Transverse colon (tissue), 4 donors: ENCODE results near the gene MYO5B. TPM values are rescaled to one million over a fixed set of nuclear protein-coding genes. Genes with fewer than 3 reads are reported as not detected.

Experiments used
- DNase-seq: peaks from one replicate; pipeline ENCODE4 v3.0.0-alpha.2; 2019
- H3K27ac ChIP-seq, 4 donors: fragments of 200-600 bp; sonication (generic); 2 replicates each; pipeline ENCODE4 v1.5.1; 2016 to 2018; ENCODE audit warnings: inconsistent platforms in 4 of 4
- H3K27me3 ChIP-seq: fragments of 200-600 bp; sonication (generic); 2 replicates; pipeline ENCODE4 v1.5.1; 2017; ENCODE audit warnings: inconsistent platforms
- H3K36me3 ChIP-seq, 4 donors: fragments of 200-600 bp; sonication (generic); 2 replicates each; pipeline ENCODE4 v1.5.1; 2017 to 2019; ENCODE audit warnings: inconsistent platforms in 4 of 4
- H3K4me1 ChIP-seq, 4 donors: fragments of 200-600 bp; sonication (generic); 2 replicates each; pipeline ENCODE4 v1.5.1; 2017 to 2020; ENCODE audit warnings: inconsistent platforms in 4 of 4
- H3K4me3 ChIP-seq, 4 donors: fragments of 200-600 bp; sonication (generic); 1 replicate in 1 of 4; 2 replicates in 3 of 4; pipeline versions ENCODE4 v1.5.1 to v1.6.1; 2017 to 2019; ENCODE audit warnings: inconsistent platforms in 4 of 4
- H3K9me3 ChIP-seq, 2 donors: fragments of 200-600 bp; sonication (generic); 2 replicates each; pipeline ENCODE4 v1.5.1; 2017 to 2019; ENCODE audit warnings: inconsistent platforms in 2 of 2
- EP300 ChIP-seq: sonication (generic); formaldehyde crosslinking; IDR thresholded peaks from one replicate; pipeline ENCODE4 v1.6.1; 2017; ENCODE audit warnings: antibody characterized with exemption, low read depth
- POLR2A ChIP-seq: fragments of 450-650 bp; IDR thresholded peaks from one replicate; pipeline ENCODE4 v1.6.1; 2016; ENCODE audit warnings: antibody characterized with exemption, mild to moderate bottlenecking, moderate library complexity
- POLR2AphosphoS5 ChIP-seq, 3 donors: sonication (generic); formaldehyde crosslinking; IDR thresholded peaks; one replicate each; pipeline ENCODE4 v1.6.1; 2016; ENCODE audit warnings: antibody characterized with exemption in 3 of 3
- WGBS, 2 donors: methylation state at CpG; one replicate each; pipeline ENCODE4 v1.1.5; 2018; ENCODE audit warnings: low coverage in 1 of 2; 5-methylcytosine and 5-hydroxymethylcytosine counted together
- in situ Hi-C, 4 donors: fragments of 200-750 bp; cut with MboI; loops; one replicate each; pipeline versions ENCODE4 v1.15.0 to v1.15.1; 2017; ENCODE audit warnings: low sequenced_read_pairs in 3 of 4, low pct_ligation_motif_present in 1 of 4, low pct_unique_long_range_greater_than_20kb in 1 of 4
- intact Hi-C: fragments of 100-400 bp; cut with DNase I; formaldehyde crosslinking; loops from one replicate; pipeline ENCODE4 v1.15.1; 2023; ENCODE audit warnings: low total_unique reads
- total RNA-seq, 4 donors: library from RNA; depleted of rRNA; stranded (reverse); fragments of >200 nt; gene quantifications; one replicate each; pipeline ENCODE4 v1.1.0, GENCODE V29; 2016
- TF ChIP-seq, protein P1 (sequence below), 5 experiments: fragments of 200-600 bp in 3 of 5; fragments of 450-650 bp in 2 of 5; sonication (generic) in 3 of 5; IDR thresholded peaks; 1 replicate in 2 of 5; 2 replicates in 3 of 5; pipeline ENCODE4 v1.5.1; 2016 to 2017; ENCODE audit warnings: antibody characterized with exemption in 5 of 5, inconsistent platforms in 3 of 5, mild to moderate bottlenecking in 2 of 5, moderate library complexity in 1 of 5

Gene MYO5B
- total RNA-seq, 4 donors from 2014 or later: 96.7 to 144 (median 114) TPM

DNA sequence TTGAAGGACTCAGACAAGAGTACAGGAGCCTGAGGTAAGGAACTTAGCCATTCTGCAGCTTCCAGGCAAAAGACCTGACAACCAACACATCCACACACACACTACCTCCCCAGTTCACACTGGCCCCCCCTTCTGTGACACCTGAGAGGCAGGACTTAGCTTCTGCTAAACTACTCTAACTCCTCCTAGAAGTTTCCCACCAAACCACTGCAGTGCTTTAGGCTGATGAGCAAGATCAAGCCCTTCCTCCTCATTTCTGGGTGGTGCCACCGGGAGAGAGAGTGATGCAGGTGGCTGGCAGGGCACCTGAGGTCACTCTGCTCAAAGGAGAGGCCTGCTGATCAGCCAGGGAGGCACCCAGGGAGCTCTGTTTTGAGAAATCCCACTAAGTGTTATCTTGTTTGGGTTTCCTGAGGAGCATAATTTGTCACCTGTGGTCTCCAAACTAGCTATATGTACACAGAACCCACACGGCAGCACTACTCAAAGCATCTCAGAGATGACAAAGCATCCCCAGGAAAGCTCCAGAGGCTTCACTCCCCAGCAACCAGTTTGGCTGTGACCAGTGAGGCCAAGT, 188.4 kb downstream of the MYO5B start:
- 51% methylated on average over 2 of the region's 2 CpGs; no CpG with 5 or more reads in 1 of the 2 donors for WGBS, 2 donors
- Histone ChIP-seq H3K9me3 (no peaks in the 10 kb centered on the region), H3K4me3 (no peak overlapping the region), H3K4me1 (no peaks in the 10 kb centered on the region), H3K36me3 (no peaks in the 10 kb centered on the region), H3K27me3 (no peaks in the 10 kb centered on the region), H3K27ac (no peak overlapping the region)
- DNase-seq: no peak
- TF ChIP-seq POLR2A: no peak
- no peak for TF ChIP-seq EP300
- TF ChIP-seq POLR2AphosphoS5 (IDR thresholded peaks at IDR 0.05): no peak
- TF ChIP-seq, protein P1, sequence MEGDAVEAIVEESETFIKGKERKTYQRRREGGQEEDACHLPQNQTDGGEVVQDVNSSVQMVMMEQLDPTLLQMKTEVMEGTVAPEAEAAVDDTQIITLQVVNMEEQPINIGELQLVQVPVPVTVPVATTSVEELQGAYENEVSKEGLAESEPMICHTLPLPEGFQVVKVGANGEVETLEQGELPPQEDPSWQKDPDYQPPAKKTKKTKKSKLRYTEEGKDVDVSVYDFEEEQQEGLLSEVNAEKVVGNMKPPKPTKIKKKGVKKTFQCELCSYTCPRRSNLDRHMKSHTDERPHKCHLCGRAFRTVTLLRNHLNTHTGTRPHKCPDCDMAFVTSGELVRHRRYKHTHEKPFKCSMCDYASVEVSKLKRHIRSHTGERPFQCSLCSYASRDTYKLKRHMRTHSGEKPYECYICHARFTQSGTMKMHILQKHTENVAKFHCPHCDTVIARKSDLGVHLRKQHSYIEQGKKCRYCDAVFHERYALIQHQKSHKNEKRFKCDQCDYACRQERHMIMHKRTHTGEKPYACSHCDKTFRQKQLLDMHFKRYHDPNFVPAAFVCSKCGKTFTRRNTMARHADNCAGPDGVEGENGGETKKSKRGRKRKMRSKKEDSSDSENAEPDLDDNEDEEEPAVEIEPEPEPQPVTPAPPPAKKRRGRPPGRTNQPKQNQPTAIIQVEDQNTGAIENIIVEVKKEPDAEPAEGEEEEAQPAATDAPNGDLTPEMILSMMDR (IDR thresholded peaks at IDR 0.05): no peak
- in situ Hi-C loops: loop anchor here in 2 of 4 donors (25.0 kb wide), 2 partner anchors 206 to 356 kb away; no protein-coding TSS in a partner anchor
- intact Hi-C loops: no loop called here

DNA sequence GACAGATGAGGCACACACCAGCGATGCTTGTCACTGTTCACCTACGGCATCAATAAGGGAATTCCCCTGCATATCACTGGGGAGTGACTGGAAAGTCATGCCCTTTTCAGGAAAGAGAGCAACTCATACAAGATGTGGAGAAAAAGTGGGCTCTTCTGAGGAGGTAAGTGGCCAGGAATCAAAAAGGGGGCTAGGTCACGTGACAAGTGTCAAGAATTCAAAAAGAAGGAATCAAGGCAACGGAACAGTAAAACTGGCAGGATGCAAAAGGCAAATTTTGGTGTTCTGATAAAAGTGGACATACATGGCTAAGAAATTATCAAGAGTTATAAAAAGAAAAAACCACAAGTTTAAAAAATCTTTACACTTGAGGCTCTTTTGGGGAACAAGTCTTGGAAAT, 190.9 kb downstream of the MYO5B start:
- TF ChIP-seq POLR2AphosphoS5 (IDR thresholded peaks at IDR 0.05): no peak
- TF ChIP-seq POLR2A: no peak
- TF ChIP-seq EP300: no peak
- H3K4me3 ChIP-seq: no peak overlapping the region
- H3K36me3 ChIP-seq: no peaks in the 10 kb centered on the region
- H3K4me1 ChIP-seq: no peaks in the 10 kb centered on the region
- H3K27me3 ChIP-seq: no peaks in the 10 kb centered on the region
- H3K27ac ChIP-seq: no peak overlapping the region
- no peaks in the 10 kb centered on the region for H3K9me3 ChIP-seq
- WGBS, 2 donors: 91% methylated on average over 2 to 4 of the region's 4 CpGs
- in situ Hi-C loops: loop anchor here in 2 of 4 donors (25.0 kb wide), 2 partner anchors 208 to 358 kb away; no protein-coding TSS in a partner anchor
- intact Hi-C loops: no loop called here
- no peak for DNase-seq

DNA sequence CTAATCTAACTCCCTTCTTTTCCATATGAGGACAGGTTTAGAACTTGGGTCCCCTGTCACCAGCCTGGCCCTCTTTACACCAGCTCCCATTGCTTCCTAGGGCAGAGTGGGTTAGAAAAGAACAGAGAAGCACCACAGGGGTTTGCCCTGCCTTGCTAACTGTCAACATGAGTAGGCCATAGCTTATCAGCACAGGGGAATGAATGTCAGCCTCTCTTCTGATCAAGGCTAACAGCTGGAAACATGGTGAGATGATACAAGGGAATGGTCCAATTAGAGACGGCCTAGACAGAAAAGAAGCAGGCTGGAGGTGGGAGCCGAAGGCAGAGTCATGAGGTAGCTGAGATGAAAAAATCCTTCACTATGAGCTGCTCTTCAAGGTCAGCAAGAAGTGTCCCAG, 192.2 kb downstream of the MYO5B start:
- intact Hi-C loops (no loop called here), in situ Hi-C loops (loop anchor here in 2 of 4 donors (25.0 kb wide), 2 partner anchors 210 to 360 kb away; no protein-coding TSS in a partner anchor)
- TF ChIP-seq, protein P1 (IDR thresholded peaks at IDR 0.05): no peak
- TF ChIP-seq POLR2AphosphoS5 (IDR thresholded peaks at IDR 0.05): no peak
- no peak for TF ChIP-seq EP300
- no peak for TF ChIP-seq POLR2A
- WGBS, 2 donors: 20 to 88% methylated on average over 1 to 2 of the region's 2 CpGs
- Histone ChIP-seq H3K4me3 (no peak overlapping the region), H3K9me3 (no peaks in the 10 kb centered on the region), H3K36me3 (no peaks in the 10 kb centered on the region), H3K27ac (no peak overlapping the region), H3K27me3 (no peaks in the 10 kb centered on the region), H3K4me1 (no peaks in the 10 kb centered on the region)
- no peak for DNase-seq

DNA sequence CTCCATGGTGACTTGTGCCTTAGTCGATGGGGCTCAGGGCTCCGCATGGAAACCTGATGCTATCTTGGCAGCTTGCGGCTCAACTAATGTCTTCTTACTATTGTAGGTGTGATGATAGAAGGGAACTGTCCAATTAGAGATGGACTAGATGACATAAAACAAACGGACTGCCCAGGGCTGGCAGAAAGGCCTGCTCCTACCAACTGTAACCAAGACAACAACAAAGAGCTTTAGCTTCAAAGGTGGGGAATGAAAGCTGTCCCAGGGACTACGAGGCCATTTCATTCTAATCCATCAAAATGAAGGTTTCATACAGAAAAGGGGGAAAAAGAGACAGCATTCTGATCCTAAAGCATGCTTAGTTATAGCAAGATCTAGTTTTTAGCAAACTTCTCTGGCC, 194.7 kb downstream of the MYO5B start:
- no peak for DNase-seq
- in situ Hi-C loops (loop anchor here in 2 of 4 donors (25.0 kb wide), 2 partner anchors 212 to 362 kb away; no protein-coding TSS in a partner anchor), intact Hi-C loops (no loop called here)
- no peaks in the 10 kb centered on the region for H3K9me3 ChIP-seq
- H3K4me1 ChIP-seq: no peaks in the 10 kb centered on the region
- no peak overlapping the region for H3K27ac ChIP-seq
- 85% methylated on average over 5 of the region's 5 CpGs; no CpG with 5 or more reads in 1 of the 2 donors for WGBS, 2 donors
- TF ChIP-seq POLR2AphosphoS5 (IDR thresholded peaks at IDR 0.05) (no peak), POLR2A (no peak), EP300 (no peak)
- TF ChIP-seq, protein P1 (IDR thresholded peaks at IDR 0.05): no peak
- no peak overlapping the region for H3K4me3 ChIP-seq
- no peaks in the 10 kb centered on the region for H3K27me3 ChIP-seq
- H3K36me3 ChIP-seq: no peaks in the 10 kb centered on the region
